NCI-H510A (cell line): ENCODE measurements around the gene TBK1.

ENCODE experiments used
- DNase-seq: peaks from one replicate; lab custom pipeline; 2025; lab: John Stamatoyannopoulos, UW

Gene TBK1

GRCh38 chr12:64452559-64453329 is 824 bp downstream of the TBK1 start:
- peak; percentile 16 for DNase-seq

DNA sequence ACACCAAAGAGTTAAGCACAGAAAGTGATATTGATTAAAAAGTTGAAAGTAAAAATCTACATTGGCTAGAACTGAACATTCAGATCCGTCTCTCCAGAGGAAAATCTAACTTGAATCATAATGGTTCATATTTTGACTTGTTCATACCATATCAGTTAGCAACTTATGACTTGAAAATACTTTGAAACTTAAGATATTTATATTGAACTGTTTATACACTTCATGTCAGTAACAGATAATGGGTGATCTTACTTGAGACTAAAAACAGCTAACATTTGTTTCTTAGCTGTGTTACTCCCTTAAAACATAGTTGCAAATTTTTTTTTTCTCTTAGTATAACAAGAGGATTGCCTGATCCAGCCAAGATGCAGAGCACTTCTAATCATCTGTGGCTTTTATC is 3.6 kb downstream of the TBK1 start:
- no peak for DNase-seq

DNA sequence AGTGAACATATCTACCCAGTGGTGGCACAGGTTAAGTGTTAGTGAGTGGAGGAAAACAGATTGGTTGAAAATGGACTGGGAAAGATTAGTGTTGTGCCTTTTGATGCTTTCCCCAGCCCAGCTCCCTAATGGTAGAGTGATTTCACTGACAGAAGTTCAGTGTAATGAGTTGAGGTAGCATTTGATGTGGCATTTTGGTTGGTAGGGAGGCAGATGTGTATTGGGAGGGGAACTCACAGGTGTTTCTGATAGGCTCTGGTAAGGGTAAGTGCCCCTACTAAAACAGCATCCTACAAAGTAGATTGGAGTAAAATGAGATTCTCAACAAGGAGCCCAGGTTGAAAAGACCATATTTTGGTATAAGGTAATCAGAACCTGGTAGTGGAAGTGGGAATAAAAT is 4.2 kb downstream of the TBK1 start:
- no peak for DNase-seq

- no peak for DNase-seq
Observed at GRCh38 chr12:64457032-64457431, 5.1 kb downstream of the TBK1 start.

GRCh38 chr12:64457466-64457865 is 5.5 kb downstream of the TBK1 start:
- DNase-seq, result no peak

DNA sequence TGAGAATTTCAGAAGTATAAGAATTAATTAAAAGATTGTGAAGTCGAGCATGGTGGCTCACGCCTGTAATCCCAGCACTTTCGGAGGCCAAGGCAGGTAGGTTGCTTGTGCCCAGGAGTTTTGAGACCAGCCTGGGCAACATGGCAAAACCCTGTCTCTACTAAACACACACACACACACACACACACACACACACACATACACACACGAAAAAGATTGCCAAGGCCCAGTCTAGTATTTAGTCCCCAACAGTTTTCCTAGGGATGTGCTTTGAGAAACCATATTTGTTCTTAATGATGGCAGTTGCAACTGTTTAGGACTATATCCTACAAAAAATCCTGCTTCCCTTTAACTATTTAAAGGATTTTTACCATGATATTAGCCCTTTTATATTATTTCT is 6.0 kb downstream of the TBK1 start:
- DNase-seq, result no peak

DNA sequence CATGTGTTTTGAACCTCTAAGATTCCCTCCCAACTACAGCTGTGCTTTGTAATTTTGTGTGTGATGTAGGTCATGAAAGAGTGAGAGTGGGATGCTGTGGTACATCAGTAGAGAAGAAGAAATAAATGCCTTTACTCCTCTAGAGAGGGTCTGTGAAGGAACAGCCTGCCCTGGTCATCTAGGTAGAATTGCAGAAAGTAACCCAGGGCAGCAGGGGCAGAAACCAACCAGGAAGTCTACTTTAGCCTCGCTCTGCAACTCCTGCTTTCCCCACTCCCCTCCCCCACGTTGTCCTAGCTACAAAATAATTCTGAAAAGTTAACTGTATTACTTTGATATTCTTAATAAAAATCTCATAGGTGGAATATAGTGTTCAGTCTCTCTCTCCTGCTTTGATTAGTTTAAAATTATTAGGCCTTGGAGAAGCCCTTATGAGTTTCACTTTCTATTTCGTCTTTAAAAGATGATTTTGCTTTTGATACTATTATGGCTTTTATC is 7.5 kb downstream of the TBK1 start:
- no peak for DNase-seq

DNA sequence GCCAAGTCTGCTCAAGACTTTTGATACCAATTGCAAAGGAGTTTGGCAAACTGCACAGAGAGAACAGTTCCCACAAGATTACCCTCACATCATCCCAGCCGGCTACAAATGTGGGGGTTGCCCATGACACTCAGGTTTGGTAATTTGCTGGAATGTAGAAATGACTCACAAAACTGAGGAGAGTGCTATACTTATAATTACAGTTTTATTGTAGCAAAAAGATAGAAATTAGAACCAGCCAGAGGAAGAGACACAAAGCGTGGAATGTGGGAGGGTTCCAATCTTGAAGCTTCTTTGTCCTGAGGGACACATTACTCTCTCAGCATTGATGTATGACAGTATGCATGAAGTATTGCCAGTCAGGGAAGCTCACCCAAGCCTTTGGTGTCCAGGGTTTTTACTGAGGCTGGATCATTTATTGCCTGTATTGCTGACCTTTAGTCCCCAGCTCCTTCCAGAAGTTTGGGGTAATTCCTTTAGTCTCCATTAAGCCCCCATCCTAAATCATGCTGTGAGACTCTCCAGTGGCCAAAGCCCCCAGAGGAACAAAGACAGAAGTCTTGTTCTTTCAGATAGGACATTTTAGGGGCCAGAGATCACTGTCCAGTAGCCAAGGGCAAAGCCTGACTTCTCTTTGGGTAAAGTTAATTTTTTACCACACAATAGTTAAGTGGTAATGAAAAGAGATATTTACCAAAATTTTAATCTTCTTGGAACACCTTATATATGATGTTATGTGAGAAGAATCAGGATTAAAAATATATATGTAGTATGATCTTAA is 9.9 kb downstream of the TBK1 start:
- no peak for DNase-seq

GRCh38 chr12:64466178-64466577 is 14.3 kb downstream of the TBK1 start:
- no peak for DNase-seq

- DNase-seq, result no peak
Observed at GRCh38 chr12:64468966-64469365, 17.0 kb downstream of the TBK1 start.

DNA sequence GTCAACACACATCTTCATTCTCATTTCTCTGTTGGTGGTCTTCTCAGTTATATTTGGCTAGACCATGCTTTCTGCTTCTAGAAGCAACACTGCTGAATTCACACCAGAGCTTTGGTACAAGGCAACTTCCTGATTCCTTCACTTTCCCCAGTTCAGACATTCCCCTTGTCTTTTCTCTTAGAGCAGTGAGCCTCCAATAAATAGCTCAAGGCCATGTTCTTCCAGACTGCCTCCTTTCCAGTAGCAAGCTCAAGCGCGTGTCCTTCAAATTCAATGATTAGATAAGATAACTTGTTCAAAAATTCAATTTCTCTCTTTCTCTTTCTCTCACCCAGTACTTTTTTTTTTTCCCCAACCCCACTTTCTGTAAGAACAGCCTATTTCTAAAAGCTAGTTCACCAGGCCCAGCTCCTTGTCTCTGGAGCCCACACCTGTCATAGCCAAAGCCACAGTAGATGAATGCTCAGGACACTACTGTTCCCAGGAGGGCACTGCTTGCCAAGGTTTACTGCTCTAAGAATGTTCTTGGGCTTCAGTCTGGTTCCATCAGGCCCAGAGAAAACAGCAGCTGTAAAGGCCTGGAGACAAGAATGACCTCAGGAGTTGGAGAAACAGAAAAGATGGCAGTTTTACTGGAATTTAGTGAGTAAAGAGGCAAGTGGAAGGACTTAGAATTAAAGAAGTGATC is 17.7 kb downstream of the TBK1 start:
- DNase-seq, result no peak

DNA sequence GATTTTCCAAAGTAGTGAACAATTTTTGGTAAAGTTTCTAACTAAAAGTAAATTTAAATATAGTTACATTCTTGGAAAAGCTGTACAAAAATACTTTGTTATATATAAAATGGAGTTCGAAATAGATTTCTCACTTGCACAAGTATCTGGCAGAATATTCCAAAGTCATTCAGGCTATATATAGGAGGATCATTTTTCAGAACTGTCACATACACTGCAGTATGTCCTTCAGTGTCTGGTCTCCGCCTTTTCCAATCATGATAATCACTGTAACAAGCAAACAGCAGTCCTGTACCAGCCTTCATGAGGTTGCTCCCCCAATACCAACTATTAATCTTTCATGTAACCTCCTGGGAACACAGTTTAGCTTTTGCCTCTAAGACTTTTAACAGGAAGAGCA is 18.6 kb downstream of the TBK1 start:
- no peak for DNase-seq

DNA sequence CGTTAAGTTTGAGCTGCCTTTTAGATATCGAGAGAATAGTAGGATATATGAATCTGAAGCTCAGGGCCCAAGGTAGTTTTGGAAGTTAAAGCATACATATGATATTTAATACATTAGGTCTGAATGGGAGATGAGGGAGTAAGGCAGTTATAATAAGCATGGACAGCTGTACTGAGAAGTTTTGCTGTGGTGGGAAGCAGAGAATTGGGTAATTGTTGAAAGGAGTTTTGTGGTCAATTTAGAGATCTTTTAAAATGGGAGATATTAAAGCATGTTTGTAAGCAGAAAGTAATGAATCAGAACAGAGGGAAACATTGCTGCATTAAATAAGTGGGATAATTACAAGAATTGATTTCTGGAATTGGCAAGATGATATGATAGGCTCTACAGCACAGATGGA is 21.3 kb downstream of the TBK1 start:
- DNase-seq, result no peak

GRCh38 chr12:64475518-64475917 is 23.6 kb downstream of the TBK1 start:
- no peak for DNase-seq

GRCh38 chr12:64476844-64477243 is 24.9 kb downstream of the TBK1 start:
- no peak for DNase-seq

GRCh38 chr12:64478661-64479060 is 26.7 kb downstream of the TBK1 start:
- DNase-seq, result no peak

DNA sequence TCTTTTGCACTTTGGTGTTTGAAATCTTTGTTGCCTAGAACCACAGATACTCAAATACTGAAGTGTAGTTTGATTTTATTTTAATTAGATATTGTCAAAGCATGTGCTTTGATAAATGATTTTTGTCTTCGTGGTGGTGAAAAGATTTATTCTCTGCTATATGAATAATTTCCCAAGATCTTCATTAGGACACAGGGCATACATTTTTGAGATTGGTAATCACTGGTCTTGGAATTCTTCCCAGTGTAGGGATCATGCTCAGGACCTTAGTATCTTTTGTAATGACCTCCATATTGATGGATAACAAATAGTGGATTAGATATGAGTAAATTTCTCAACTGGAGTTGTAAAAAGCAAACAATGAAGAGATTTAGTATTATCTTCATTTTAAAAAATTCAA is 28.2 kb downstream of the TBK1 start:
- DNase-seq, result no peak

DNA sequence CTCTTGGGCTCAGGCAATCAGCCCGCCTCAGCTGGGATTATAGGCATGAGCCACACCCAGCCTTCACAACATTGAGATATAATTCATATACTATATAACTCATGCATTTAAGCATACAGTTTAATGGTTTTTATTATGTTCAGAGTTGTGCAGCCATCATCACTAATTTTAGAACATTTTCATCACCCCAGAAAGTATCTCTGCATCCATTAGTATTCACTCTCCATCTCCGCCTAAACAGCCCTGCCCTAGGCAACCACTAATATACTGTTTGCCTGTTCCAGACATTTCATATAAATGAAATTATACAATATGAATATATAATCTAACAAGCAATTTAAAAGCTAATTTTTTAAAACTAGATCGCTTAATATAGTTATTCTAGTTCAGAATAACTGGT is 34.7 kb downstream of the TBK1 start:
- DNase-seq, result no peak

DNA sequence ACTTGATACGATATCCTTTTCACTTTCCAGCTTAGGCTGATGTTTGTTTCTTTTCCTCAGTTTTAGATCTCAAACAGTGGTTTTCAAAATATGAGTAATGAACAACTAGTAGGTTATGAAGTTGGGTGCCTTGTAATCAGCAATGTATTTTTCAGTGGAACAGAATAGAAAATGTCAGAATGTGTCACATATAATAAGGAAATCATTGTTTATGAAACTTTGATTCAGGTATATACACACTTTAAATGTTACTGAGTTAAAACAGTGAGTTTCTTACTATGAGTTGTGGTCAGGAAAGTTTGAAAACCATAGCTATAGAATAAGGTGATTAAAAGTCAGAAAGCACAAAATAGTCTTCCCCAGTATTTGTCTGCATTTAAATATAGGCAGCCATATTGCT is 39.8 kb downstream of the TBK1 start:
- DNase-seq, result no peak

- no peak for DNase-seq
Observed at GRCh38 chr12:64493513-64493912, 41.6 kb downstream of the TBK1 start.

GRCh38 chr12:64494998-64495729 is 43.2 kb downstream of the TBK1 start:
- no peak for DNase-seq

GRCh38 chr12:64496839-64497400 is 45.0 kb downstream of the TBK1 start:
- DNase-seq, result no peak
